ENCODE data around the gene GMEB2.
"Not testable (repeated sequence)": the region's sequence is repeated elsewhere in the genome, so short reads cannot be mapped to it uniquely, and the experiment has no call there.

GMEB2 gene, protein sequence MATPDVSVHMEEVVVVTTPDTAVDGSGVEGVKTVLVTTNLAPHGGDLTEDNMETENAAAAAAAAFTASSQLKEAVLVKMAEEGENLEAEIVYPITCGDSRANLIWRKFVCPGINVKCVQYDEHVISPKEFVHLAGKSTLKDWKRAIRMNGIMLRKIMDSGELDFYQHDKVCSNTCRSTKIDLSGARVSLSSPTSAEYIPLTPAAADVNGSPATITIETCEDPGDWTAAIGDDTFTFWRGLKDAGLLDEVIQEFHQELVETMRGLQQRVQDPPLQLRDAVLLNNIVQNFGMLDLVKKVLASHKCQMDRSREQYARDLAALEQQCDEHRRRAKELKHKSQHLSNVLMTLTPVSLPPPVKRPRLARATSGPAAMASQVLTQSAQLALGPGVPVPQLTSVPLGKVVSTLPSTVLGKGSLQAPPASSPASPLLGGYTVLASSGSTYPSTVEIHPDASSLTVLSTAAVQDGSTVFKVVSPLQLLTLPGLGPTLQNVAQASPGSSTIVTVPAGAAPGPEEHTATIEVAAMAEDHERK

GRCh38 chr20:63626424-63627128 is at the start of gene GMEB2:
Gene GMEB2, minus strand, starts transcription at chr20:63627101. Its CDS starts 7,704 bp downstream, at chr20:63619397.
- peak; percentile 91 for DNase-seq (ENCODE audit: low spot score)

- no peak for DNase-seq (ENCODE audit: low spot score)
Observed at GRCh38 chr20:63675681-63676368, 48.9 kb upstream of the GMEB2 start.

GRCh38 chr20:63673951-63674350 is 47.0 kb upstream of the GMEB2 start:
- no peak for DNase-seq (ENCODE audit: low spot score)

DNA sequence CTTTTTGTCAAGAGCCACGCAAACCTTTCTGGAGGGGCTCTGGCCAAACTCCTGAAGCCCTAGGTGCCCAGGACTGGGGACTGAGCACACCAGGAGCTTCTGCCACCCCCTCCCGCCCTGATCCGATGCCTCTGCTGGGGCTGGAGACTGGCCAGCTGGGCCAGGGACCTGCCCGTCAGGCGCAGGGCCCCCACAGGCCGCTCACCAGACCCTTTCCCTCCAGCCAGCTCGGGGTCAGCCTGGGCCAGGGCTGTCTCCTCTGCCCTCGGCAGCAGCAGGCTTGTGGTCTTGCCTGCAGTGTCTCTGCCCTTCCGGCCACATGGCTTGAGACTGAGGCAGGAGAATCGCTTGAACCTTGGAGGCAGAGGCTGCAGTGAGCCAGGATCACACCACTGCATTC is 45.8 kb upstream of the GMEB2 start:
- no peak for DNase-seq (ENCODE audit: low spot score)

DNA sequence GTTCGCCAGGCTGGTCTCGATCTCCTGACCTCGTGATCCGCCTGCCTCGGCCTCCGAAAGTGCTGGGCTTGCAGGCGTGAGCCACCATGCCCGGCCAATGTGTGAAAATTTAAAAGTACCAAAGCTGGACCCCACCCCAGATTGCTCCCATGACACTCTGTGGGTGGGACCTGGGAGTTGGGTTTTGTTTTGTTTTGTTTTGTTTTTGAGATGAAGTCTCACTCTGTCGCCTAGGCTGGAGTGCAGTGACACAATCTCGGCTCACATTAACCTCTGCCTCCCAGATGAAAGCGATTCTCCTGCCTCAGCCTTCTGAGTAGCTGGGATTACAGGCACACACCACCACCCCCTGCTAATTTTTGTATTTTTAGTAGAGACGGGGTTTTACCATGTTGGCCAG is 44.8 kb upstream of the GMEB2 start:
- DNase-seq (ENCODE audit: low spot score): not testable (repeated sequence)

- DNase-seq (ENCODE audit: low spot score): no peak
Observed at GRCh38 chr20:63668351-63668750, 41.5 kb upstream of the GMEB2 start.

- DNase-seq (ENCODE audit: low spot score): no peak
Observed at GRCh38 chr20:63667858-63668257, 41.0 kb upstream of the GMEB2 start.

- DNase-seq (ENCODE audit: low spot score): no peak
Observed at GRCh38 chr20:63665708-63666107, 38.8 kb upstream of the GMEB2 start.

DNA sequence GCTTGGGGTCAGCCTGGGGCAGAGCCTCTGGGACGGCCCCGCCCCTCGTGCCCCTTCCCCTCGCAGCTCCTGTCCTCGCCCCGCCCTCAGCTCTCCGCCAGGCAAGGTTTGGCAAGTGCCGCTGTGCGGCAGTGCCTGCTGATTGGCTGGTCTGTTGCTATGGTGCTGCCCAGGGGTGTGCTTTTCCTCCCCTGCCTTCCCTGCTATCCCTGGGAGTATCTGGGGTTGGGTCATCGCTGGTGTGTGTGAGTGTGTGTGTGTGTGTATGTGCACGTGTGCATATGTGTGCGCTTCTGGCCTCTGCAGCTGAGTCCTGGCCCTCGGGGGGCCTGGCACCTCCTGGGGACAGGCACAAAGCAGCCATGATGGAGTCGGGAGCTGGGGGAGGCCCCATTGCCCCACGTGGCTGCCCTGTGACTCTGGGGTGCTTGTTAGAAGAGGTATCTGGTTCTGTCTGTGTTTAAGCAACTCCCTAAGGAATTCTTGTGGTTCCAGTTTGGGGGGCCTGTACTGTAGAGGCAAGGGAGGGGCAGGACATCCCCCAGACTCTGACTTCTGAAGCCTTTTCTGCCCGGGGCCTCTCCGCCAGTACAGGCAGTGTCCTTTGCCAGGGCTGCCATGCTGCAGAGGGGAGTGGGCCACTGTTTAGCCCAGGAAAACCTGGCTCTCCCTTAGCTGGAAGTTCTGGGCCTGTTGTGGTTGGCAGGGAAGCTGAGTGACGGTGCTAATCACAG is 38.1 kb upstream of the GMEB2 start:
- peak; percentile 61 for DNase-seq (ENCODE audit: low spot score)

- no peak for DNase-seq (ENCODE audit: low spot score)
Observed at GRCh38 chr20:63664143-63664851, 37.4 kb upstream of the GMEB2 start.

- DNase-seq (ENCODE audit: low spot score): no peak
Observed at GRCh38 chr20:63663332-63664066, 36.6 kb upstream of the GMEB2 start.

DNA sequence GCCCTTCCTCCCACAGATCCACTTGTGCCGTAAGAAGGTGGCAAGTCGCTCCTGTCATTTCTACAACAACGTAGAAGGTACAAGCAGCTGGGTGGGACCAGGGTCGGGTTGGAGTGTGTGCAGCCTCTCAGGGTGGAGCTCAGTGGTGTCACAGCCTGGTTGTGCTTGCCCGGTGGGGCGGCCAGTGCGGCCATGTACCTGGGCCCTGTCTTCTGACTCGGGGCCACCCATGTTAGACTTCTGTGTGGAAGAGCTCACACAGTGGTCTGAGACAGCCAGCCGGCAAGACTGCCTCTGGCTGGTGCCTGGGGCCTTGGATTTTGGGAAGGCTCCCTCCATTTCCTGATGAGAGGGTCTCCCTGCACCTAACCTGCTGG is 35.9 kb upstream of the GMEB2 start:
- no peak for DNase-seq (ENCODE audit: low spot score)

DNA sequence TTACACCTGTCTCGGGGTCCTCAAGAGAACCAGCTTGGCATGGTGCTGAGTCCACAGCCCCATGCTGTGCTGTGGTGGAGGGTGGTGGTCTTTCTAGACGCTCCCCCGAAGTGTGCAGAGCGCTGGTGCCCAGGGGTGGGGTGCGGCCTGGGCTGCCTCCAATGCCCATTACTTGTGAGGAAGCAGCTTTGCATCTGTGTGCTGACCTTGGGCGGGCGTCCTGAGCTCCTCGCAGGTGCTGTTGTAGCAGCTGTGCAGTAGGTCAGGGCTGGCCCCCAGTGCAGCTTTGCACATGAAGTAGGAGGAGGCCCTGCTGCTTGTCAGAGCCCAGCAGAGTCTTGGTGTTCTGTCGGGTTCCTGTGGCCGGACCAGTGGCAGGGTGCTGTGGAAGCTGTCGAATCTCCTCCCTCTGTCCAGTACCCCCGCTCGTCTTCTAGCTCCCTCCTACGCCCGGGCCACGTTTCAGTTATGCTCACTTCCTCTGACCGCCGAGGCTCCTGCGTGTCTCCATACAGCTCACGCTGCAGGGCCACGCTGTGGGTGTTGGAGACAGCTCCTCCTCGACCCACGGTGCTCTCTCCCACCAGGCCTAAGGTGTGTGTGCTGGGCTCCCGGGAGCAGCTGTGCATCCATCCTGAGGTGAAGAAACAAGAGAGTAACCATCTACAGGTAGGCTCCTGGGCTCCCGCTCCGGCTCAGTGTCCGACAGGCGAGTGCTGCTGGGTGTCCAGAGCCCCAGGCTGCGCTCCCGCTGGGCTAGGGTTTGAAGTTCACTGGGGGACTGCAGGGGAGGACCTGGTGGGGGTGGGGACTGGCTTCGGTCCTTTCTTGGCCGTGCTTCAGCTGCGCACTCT is 35.3 kb upstream of the GMEB2 start:
- DNase-seq (ENCODE audit: low spot score): no peak

GRCh38 chr20:63661108-63661507 is 34.2 kb upstream of the GMEB2 start:
- no peak for DNase-seq (ENCODE audit: low spot score)

- no peak for DNase-seq (ENCODE audit: low spot score)
Observed at GRCh38 chr20:63660622-63661021, 33.7 kb upstream of the GMEB2 start.

- DNase-seq (ENCODE audit: low spot score): not testable (repeated sequence)
Observed at GRCh38 chr20:63660174-63660573, 33.3 kb upstream of the GMEB2 start.

DNA sequence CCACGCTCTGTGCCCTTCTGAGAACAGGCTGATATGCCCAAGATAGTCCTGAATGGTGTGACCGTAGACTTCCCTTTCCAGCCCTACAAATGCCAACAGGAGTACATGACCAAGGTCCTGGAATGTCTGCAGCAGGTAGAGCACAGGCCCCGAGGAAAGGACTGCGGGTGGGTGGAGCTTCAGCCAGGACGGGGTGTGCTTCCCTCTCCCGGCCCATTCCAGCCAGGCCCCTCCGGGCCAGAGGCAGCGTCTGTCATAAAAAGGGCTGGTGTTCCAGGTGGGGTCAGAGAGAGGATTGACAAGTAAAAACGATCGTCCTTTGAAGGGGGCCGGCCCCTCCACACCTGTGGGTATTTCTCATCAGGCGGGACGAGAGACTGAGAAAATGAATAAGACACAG is 32.5 kb upstream of the GMEB2 start:
- DNase-seq (ENCODE audit: low spot score): no peak

DNA sequence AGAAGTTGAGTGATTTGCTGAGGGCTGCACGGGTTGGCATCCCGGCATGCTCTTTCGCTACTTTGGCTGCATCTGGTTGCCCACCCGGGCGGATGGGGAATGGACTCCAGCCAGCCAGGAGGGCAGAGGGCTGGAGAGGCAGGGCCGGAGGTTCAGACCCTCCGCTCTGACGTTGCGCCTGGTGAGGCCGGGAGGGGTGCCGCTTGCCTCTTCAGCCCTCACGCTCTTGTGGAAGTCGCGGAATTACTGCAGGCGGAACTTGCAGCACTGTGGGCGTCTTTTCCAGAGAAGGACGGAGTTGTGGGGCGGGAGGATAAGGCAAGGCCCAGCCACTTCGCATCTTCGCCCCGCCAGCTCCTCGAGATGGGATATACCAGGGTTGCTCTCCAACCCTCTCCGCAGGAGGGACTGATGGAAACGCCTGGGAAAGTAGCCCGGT is 31.9 kb upstream of the GMEB2 start:
- no peak for DNase-seq (ENCODE audit: low spot score)

DNA sequence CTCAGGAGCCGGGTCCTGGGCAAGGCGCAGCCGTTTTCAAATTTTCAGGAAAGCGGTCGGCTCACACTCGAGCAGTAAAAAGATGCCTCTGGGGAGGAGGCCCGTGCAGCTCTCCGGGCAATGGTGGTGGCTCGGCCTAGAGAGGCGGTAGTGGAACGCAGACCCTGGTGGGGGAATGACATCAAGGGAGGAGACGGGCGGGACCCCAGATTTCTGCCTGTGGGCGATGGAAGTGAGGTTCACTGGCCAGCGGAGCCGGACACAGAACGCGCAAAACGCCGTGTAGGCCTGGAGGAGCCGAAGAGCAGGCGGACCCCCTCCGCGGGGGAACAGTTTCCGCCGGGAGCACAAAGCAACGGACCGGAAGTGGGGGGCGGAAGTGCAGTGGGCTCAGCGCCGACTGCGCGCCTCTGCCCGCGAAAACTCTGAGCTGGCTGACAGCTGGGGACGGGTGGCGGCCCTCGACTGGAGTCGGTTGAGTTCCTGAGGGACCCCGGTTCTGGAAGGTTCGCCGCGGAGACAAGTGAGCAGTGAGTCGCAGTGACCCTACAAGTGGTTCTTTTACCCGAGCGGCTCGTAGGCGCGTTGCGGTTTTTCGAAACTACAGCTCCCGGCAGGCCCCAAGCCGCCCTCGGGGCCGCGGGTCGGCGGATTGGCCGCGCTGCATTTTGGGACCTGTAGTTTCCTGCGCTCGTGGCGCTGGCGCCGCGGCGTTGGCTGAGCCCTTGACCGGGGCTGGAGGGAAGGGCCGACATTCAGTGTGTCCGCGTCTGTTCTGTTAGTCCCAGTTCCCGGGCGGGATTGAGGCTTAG is 31.2 kb upstream of the GMEB2 start, which contains the start of gene RTEL1:
Gene RTEL1, plus strand, starts transcription at position 376 of the 812 bp plus-strand sequence. CDS start 1,091 bp downstream, outside the sequence.
- DNase-seq (ENCODE audit: low spot score): peak; percentile 96
